ENCODE results near the gene SPDYE5.
"Not testable (repeated sequence)": the region's sequence is repeated elsewhere in the genome, so short reads cannot be mapped to it uniquely, and the experiment has no call there.

SPDYE5 gene

GRCh38 chr7:75492020-75492419 lies at the start of gene SPDYE5:
SPDYE5 (plus strand) TSS chr7:75492320; CDS start chr7:75494048, 1,728 bp downstream.
- DNase-seq (ENCODE audit: low read depth): not testable (repeated sequence)

- DNase-seq (ENCODE audit: low read depth): peak; percentile 9
Observed at GRCh38 chr7:75442465-75443111, 49.5 kb upstream of the SPDYE5 start.

GRCh38 chr7:75449946-75450345 lies 42.2 kb upstream of the SPDYE5 start:
- DNase-seq (ENCODE audit: low read depth): not testable (repeated sequence)

- not testable (repeated sequence) for DNase-seq (ENCODE audit: low read depth)
Observed at GRCh38 chr7:75452494-75452955, 39.6 kb upstream of the SPDYE5 start.

GRCh38 chr7:75456403-75456802 lies 35.7 kb upstream of the SPDYE5 start:
- not testable (repeated sequence) for DNase-seq (ENCODE audit: low read depth)

GRCh38 chr7:75458034-75458433 lies 34.1 kb upstream of the SPDYE5 start:
- DNase-seq (ENCODE audit: low read depth): not testable (repeated sequence)

GRCh38 chr7:75460541-75460940 lies 31.6 kb upstream of the SPDYE5 start:
- not testable (repeated sequence) for DNase-seq (ENCODE audit: low read depth)

GRCh38 chr7:75470166-75470565 lies 22.0 kb upstream of the SPDYE5 start:
- DNase-seq (ENCODE audit: low read depth): not testable (repeated sequence)

GRCh38 chr7:75477457-75477856 lies 14.7 kb upstream of the SPDYE5 start:
- not testable (repeated sequence) for DNase-seq (ENCODE audit: low read depth)

GRCh38 chr7:75480313-75480712 lies 11.8 kb upstream of the SPDYE5 start:
- not testable (repeated sequence) for DNase-seq (ENCODE audit: low read depth)

GRCh38 chr7:75485355-75485978 lies 6.7 kb upstream of the SPDYE5 start:
- not testable (repeated sequence) for DNase-seq (ENCODE audit: low read depth)

- peak; percentile 72 for DNase-seq (ENCODE audit: low read depth)
Observed at GRCh38 chr7:75485979-75486643, 6.0 kb upstream of the SPDYE5 start, which contains the start of gene POM121C. POM121C (minus strand) TSS chr7:75486299; CDS start chr7:75441496, 44,803 bp downstream.

- DNase-seq (ENCODE audit: low read depth): not testable (repeated sequence)
Observed at GRCh38 chr7:75509033-75509432, 16.9 kb downstream of the SPDYE5 start.

GRCh38 chr7:75518842-75519241 lies 26.7 kb downstream of the SPDYE5 start:
- not testable (repeated sequence) for DNase-seq (ENCODE audit: low read depth)

- DNase-seq (ENCODE audit: low read depth): not testable (repeated sequence)
Observed at GRCh38 chr7:75521727-75522126, 29.6 kb downstream of the SPDYE5 start.

GRCh38 chr7:75527224-75527722 lies 35.2 kb downstream of the SPDYE5 start:
- not testable (repeated sequence) for DNase-seq (ENCODE audit: low read depth)

- no peak for DNase-seq (ENCODE audit: low read depth)
Observed at GRCh38 chr7:75531359-75531821, 39.3 kb downstream of the SPDYE5 start.

GRCh38 chr7:75532639-75533038 lies 40.5 kb downstream of the SPDYE5 start:
- no peak for DNase-seq (ENCODE audit: low read depth)

- DNase-seq (ENCODE audit: low read depth): no peak
Observed at GRCh38 chr7:75533926-75534325, 41.8 kb downstream of the SPDYE5 start.

- no peak for DNase-seq (ENCODE audit: low read depth)
Observed at GRCh38 chr7:75534727-75535307, 42.7 kb downstream of the SPDYE5 start.

- no peak for DNase-seq (ENCODE audit: low read depth)
Observed at GRCh38 chr7:75536491-75536890, 44.4 kb downstream of the SPDYE5 start.

GRCh38 chr7:75536940-75537538 lies 44.9 kb downstream of the SPDYE5 start:
- no peak for DNase-seq (ENCODE audit: low read depth)

Measured in activated T-cell treated with anti-CD3 and anti-CD28 coated beads for 1 hour (primary cell).